GM12892 (cell line): Measurements from ENCODE around the gene TMEM179.

Source experiments
- POLR2A ChIP-seq: IDR thresholded peaks from 2 replicates; pipeline ENCODE4 v1.6.1; 2011; ENCODE audit warnings: low read depth, low read length, control low read depth
- POLR2AphosphoS5 ChIP-seq: IDR thresholded peaks from 2 replicates; pipeline ENCODE4 v1.6.1; 2011; ENCODE audit warnings: low read depth, low read length, control low read depth

DNA sequence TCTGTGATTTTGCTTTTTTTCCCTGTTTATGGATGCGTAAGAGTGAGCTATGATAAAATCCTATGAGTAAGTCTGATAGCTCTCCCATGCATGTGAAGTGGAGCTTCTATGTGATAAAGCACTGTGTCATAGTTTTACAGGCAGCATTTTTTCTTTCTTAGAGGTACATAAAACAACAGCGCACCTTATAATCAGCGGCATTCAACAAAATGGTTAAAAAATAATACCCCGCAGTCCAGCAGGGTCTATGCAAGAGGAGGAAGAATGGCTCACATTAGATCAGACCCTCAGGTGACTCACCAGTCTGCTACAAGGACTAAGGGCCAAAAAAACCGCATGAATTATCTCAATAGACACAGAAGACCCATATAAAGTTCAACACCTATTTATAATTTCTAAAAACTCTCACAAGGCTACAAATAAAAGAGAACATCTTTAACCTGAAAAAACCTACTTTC is 33.0 kb upstream of the TMEM179 start:
- TF ChIP-seq POLR2AphosphoS5: no peak
- TF ChIP-seq POLR2A: no peak
